Esophagus squamous epithelium (tissue), 4 donors: Measurements from ENCODE around the gene OOEP.

Experiments used
- POLR2A ChIP-seq, 4 donors: fragments of 450-650 bp; IDR thresholded peaks; one replicate each; pipeline ENCODE4 v1.6.1; 2017; ENCODE audit warnings: antibody characterized with exemption in 4 of 4, mild to moderate bottlenecking in 4 of 4, moderate library complexity in 3 of 4
- TF ChIP-seq, protein P1 (sequence below), 6 experiments: fragments of 450-650 bp in 4 of 6; fragments of 200-600 bp in 2 of 6; sonication (generic) in 2 of 6; IDR thresholded peaks; one replicate each; pipeline ENCODE4 v1.5.1; 2016 to 2019; ENCODE audit warnings: antibody characterized with exemption in 6 of 6, mild to moderate bottlenecking in 4 of 6, moderate library complexity in 4 of 6

DNA sequence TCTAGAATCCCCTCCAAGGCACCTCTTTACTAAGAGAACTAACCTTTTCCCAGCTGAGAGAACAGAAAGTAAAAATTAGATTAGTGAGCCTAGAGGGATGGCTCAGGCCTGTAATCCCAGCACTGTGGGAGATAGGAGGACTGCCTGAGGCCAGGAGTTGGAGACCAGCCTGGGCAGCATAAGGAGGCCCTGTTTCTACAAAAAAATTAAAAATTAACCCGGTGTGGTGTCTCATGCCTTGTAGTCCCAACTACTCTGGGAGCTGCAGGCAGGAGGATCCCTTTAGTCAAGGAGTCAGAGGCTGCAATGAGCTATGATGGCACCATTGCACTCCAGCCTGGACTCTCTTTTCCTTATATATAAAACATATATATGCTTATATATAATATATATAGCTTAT lies 5.5 kb upstream of the OOEP start:
- TF ChIP-seq, protein P1, sequence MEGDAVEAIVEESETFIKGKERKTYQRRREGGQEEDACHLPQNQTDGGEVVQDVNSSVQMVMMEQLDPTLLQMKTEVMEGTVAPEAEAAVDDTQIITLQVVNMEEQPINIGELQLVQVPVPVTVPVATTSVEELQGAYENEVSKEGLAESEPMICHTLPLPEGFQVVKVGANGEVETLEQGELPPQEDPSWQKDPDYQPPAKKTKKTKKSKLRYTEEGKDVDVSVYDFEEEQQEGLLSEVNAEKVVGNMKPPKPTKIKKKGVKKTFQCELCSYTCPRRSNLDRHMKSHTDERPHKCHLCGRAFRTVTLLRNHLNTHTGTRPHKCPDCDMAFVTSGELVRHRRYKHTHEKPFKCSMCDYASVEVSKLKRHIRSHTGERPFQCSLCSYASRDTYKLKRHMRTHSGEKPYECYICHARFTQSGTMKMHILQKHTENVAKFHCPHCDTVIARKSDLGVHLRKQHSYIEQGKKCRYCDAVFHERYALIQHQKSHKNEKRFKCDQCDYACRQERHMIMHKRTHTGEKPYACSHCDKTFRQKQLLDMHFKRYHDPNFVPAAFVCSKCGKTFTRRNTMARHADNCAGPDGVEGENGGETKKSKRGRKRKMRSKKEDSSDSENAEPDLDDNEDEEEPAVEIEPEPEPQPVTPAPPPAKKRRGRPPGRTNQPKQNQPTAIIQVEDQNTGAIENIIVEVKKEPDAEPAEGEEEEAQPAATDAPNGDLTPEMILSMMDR (IDR thresholded peaks at IDR 0.05), result no peak
- TF ChIP-seq POLR2A (IDR thresholded peaks at IDR 0.05), result no peak
